ENCODE data around the gene ANO2.
"Not testable (repeated sequence)": the region's sequence is repeated elsewhere in the genome, so short reads cannot be mapped to it uniquely, and the experiment has no call there.

ANO2 gene

GRCh38 chr12:5830111-5830510 is 114.9 kb downstream of the ANO2 start:
- H3K4me3 ChIP-seq (ENCODE audit: low read depth, low read length): no peak overlapping the region

- no peak overlapping the region for H3K4me3 ChIP-seq (ENCODE audit: low read depth, low read length)
Measured at GRCh38 chr12:5827591-5827990, 117.5 kb downstream of the ANO2 start.

DNA sequence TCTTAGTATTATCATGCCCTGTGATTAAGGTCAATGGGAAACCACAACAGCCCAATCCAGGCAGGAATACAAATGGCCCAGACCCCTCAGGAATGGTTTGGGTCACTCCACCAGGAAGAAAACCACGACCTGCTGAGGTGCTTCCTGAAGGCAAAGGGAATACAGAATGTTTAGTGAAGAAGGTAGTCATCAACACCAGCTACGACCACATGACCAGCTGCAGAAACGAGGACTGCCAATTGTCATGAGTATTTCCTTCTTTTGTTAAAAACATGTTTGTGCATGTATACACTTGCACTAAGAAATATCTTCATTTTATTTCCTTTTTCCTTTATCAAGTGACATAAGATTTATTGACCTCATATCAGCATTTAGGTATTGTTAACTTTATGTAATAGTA is 119.3 kb downstream of the ANO2 start:
- not testable (repeated sequence) for H3K4me3 ChIP-seq (ENCODE audit: low read depth, low read length)

GRCh38 chr12:5818877-5819276 is 126.2 kb downstream of the ANO2 start:
- not testable (repeated sequence) for H3K4me3 ChIP-seq (ENCODE audit: low read depth, low read length)

GRCh38 chr12:5817246-5817645 is 127.8 kb downstream of the ANO2 start:
- H3K4me3 ChIP-seq (ENCODE audit: low read depth, low read length): no peak overlapping the region

DNA sequence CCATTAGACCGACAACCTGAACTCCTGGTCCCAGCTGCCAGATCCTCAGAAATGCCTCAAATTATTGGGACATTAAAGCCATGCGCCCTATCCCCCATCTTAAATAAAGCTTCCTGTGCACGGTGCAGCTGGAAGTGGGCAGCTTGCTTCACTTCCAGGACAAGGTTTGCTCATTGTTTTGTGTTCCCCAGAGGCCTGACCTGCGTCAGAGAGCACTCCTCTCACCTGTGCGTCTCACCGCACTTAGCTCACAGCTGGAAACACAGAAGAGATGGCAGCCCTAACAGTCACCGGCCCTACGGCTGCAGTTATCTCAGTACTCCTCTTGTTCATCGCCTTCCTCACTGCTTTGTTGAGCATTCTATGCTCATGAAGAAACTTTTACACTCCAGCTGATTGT is 135.5 kb downstream of the ANO2 start:
- H3K4me3 ChIP-seq (ENCODE audit: low read depth, low read length): no peak overlapping the region

GRCh38 chr12:5808981-5809380 is 136.1 kb downstream of the ANO2 start:
- no peak overlapping the region for H3K4me3 ChIP-seq (ENCODE audit: low read depth, low read length)

GRCh38 chr12:5807514-5808219 is 137.4 kb downstream of the ANO2 start:
- H3K4me3 ChIP-seq (ENCODE audit: low read depth, low read length): no peak overlapping the region

DNA sequence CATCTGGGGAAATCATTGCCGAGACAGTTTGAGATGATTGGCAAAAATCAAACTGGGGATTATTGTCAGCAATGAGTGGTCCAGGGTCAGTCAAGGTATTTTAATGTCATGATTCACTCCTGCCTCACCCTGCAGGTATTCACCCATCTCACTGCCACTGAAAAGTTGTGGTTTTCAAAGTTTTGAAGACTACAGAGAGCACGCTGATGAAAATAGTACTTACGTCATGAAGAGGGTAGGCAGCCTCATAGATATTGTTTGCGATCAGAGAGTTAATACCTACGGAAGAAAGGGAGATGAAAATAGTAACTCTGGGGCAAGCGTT is 138.0 kb downstream of the ANO2 start:
- H3K4me3 ChIP-seq (ENCODE audit: low read depth, low read length): no peak overlapping the region

DNA sequence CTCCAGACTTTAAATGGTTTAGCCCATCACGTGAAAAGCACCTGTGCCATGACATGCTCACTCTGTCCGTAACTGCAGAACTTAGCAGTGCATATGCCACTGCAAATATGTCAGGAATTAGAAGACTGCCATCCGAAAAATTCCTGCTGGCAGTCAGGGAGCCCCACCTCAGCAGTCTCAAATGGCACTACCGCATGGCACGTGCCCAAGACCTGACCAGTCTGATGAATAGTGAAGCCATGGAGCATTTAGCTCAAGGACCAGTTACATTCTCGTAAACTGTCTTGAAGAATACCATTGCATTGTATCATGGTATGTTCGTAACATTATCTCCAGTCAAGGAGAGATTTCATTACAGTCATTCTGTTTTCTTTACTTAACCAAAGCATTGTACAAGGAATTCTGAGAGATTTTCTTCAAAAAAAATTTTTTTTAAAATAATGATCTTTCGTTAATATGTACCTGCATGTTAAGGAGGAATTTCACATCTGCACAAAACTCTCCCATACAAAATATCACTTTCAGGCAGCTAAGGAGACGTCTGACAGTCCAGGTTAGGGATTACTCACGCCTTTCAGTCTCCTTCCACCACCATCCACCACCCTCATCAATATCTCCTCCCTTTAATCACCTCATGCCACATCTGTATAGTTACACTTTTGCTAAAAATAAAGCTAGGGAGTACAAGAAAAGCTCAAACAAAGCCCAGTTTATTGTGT is 138.5 kb downstream of the ANO2 start:
- no peak overlapping the region for H3K4me3 ChIP-seq (ENCODE audit: low read depth, low read length)

DNA sequence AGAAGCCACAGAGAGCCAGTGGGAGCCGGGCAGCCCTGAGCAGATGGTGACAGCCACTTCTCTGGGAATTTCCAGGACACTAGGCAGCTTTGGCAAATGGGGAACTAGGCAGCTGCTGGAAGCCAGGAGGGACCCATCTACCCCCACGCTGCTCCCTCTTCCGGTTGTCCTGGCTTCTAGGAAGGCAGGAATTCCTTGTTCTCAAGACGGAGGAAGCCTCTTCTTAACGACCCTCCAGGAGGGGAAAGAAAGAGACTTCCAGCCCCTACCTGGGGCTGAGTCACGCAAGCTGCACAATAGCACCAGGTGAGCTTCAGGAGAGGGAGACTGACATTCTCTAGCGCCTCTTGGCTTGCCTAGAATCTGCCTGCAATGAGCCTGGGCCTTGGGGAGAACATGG is 141.5 kb downstream of the ANO2 start:
- no peak overlapping the region for H3K4me3 ChIP-seq (ENCODE audit: low read depth, low read length)

DNA sequence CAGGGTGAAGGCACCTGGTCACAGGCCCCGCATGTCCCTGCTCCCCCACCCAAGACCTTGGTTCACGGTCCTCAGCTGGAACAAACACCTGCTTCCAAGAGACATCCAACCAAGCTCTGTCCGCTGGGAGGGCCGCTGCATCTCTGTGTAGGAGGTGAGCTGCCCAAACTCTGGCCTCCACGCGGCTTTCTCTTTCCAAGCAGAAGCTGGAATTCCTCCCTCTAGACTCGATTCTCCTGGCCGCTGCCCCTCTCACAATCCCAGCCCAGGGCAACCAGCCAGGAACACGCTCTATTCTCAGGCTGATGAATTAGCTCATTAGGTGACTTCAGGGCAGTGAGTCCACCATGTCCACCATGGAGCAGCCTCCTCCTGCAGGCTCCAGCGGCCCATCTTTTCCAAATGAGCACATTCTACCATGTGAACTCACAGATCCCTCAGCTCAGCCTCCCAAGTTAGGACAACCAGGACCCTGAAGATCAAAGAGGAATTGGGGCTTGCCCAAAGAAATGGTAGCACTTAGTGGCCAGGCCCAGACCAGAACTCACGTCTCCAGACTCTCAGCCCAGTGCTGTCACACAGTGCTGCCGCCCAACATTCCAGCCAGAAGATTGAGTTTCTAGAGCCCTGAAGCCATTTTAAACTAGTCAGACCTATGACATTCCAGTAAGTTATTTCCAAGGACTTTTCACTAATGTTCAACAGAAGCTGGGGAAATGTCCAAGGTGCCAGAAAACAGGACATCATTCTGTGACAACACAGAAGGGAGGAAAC is 146.6 kb downstream of the ANO2 start:
- no peak overlapping the region for H3K4me3 ChIP-seq (ENCODE audit: low read depth, low read length)

DNA sequence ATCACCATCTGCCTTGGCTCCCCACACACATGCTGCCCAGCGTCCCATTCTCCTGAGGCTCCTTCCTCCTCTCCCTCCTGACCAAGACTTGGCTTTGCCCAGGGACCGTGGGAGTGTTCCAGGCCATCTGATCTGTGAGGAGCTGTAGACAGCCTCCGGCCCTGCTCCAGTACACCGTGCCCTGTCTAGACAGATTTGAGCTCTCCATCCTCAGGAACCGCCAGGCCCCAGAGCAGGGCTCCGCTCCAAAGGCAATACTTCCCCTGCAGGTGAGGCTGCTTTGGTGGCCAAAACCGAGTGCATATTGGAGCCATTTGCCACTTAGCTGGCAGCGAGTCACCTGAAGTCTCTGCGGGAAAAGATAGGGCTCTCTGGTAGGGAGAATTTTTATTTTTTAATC is 147.4 kb downstream of the ANO2 start:
- no peak overlapping the region for H3K4me3 ChIP-seq (ENCODE audit: low read depth, low read length)

DNA sequence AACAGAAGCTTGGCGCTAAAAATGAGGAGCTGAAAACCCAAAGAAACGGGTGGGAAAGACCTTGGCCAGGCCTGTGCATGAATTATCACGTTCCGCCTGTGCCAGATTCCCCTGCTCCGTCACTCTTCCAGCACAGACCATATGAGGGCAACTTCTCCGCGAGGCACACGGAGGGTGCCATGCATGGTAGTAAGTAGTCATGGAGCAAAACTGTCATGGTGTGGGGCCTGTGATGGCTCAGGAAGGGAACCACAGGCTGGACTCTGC is 148.2 kb downstream of the ANO2 start:
- H3K4me3 ChIP-seq (ENCODE audit: low read depth, low read length): no peak overlapping the region

- H3K4me3 ChIP-seq (ENCODE audit: low read depth, low read length): no peak overlapping the region
Measured at GRCh38 chr12:5796171-5796958, 148.7 kb downstream of the ANO2 start.

DNA sequence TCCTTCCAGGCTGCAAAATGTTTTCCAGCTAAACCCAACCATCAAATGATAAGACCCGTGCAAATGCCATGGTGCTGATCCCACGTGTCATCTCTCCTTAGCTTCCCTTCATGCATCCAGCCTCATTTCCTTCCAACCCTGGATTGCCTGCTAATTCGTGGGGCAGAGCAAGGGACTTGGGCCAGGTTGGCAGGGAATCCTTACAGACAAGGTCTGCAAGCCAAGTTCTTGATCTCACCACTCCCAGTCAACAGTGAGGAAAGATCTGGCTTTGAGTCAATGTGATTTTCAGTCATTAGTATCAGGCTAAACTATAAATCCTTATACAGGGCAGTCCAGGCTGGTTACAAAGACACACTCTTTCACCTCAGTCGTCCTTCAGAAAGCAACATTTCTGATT is 150.9 kb downstream of the ANO2 start:
- no peak overlapping the region for H3K4me3 ChIP-seq (ENCODE audit: low read depth, low read length)

GRCh38 chr12:5792343-5792742 is 152.7 kb downstream of the ANO2 start:
- no peak overlapping the region for H3K4me3 ChIP-seq (ENCODE audit: low read depth, low read length)

DNA sequence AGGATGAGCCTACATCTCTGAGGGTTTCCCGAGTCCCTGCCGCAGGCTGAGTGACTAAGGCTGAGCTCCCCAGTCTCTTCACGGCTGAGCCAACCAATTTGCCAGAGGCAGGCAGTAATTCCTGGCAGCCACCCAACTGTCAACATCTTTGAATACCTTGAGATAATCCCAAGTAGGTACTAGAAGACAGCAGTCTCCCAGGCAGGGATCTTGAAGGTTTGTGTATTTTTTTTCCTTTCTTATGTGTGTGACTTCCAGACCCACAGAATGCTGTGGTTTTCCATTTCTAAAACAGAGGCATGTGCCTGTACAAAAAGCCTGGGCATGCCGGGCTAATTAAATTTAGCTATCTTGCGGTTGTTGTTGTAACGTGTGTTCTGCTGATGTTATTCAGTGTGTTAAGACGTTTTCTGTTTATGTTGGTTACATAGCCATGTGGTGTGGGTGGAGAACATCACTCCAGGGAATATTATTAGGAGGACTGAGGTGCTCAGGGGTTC is 155.5 kb downstream of the ANO2 start:
- no peak overlapping the region for H3K4me3 ChIP-seq (ENCODE audit: low read depth, low read length)

- H3K4me3 ChIP-seq (ENCODE audit: low read depth, low read length): no peak overlapping the region
Measured at GRCh38 chr12:5787828-5788227, 157.2 kb downstream of the ANO2 start.

- H3K4me3 ChIP-seq (ENCODE audit: low read depth, low read length): no peak overlapping the region
Measured at GRCh38 chr12:5785601-5786000, 159.5 kb downstream of the ANO2 start.

DNA sequence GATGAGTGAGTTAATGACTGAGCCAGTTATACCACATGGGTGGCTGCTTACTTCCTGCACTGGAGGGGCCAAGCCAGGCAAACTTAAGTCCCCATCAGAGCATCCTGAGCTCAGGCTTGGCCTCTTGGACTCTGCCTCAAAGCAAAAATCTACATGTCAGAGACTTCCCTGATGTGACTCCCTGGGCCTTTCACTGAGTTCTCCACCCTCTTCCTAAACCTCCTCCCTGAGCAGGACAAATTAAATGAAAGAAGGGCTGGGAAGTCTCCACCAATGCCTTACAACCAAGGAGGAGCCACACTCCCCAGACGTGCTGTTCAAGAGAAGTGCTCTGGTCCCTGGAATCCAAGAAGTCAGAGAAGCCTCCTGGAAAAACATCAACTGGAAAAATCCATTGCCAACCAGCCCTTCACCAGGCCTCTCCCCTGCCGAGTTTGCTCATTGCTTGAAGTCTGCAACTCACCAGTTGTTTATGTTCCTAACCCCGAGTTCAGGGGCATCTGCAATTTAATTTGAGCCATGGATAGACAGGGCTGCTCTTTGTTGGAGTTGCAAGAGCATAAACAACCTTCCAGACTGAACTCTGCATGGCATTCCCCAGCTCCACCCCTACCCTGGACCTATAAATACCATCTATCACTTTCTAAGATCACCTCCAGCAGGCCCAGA is 160.5 kb downstream of the ANO2 start:
- H3K4me3 ChIP-seq (ENCODE audit: low read depth, low read length): no peak overlapping the region
